ENCODE results near the gene PCMT1.

DNA sequence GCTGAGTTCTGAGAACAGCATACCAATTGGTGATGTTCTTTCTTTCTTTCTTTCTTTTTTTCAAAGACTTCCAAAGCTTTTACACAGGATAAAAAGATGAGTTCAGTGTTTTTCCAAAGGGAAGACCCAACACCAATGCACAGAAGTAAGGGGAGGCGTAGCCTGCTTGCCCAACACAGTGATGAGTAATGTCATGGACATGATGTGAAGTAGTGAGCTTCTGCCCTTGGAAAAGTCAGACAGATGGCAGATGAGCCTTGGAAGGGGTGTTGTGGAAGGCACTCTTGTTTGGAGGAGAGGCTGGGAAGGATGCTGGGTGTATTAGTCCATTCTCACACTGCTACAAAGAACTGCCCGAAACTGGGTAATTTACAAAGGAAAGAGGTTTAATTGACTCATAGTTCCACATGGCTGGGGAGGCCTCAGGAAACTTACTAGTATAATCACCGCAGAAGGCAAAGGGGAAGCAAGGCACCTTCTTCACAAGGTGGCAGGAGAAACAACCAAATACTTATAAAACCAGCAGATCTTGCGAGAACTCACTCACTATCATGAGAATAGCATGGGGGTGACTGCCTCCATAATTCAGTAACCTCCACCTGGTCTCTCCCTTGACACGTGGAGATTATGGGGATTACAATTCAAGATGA lies 102.0 kb downstream of the PCMT1 start:
- TF ChIP-seq, protein P1, sequence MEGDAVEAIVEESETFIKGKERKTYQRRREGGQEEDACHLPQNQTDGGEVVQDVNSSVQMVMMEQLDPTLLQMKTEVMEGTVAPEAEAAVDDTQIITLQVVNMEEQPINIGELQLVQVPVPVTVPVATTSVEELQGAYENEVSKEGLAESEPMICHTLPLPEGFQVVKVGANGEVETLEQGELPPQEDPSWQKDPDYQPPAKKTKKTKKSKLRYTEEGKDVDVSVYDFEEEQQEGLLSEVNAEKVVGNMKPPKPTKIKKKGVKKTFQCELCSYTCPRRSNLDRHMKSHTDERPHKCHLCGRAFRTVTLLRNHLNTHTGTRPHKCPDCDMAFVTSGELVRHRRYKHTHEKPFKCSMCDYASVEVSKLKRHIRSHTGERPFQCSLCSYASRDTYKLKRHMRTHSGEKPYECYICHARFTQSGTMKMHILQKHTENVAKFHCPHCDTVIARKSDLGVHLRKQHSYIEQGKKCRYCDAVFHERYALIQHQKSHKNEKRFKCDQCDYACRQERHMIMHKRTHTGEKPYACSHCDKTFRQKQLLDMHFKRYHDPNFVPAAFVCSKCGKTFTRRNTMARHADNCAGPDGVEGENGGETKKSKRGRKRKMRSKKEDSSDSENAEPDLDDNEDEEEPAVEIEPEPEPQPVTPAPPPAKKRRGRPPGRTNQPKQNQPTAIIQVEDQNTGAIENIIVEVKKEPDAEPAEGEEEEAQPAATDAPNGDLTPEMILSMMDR (IDR thresholded peaks at IDR 0.05), result no peak
- no peak for TF ChIP-seq POLR2A (IDR thresholded peaks at IDR 0.05)
- no peak for TF ChIP-seq EP300 (IDR thresholded peaks at IDR 0.05)
- no peak for TF ChIP-seq POLR2AphosphoS5 (IDR thresholded peaks at IDR 0.05)
